Measurements from ENCODE around the gene EVI5L. TPM values are rescaled to one million over a fixed set of nuclear protein-coding genes. Genes with fewer than 3 reads are reported as not detected.

Gene EVI5L
- total and polyA plus RNA-seq, 2 of the 4 experiments (the other 2 are of a cell fraction), result 12.7 to 14.6 TPM

DNA sequence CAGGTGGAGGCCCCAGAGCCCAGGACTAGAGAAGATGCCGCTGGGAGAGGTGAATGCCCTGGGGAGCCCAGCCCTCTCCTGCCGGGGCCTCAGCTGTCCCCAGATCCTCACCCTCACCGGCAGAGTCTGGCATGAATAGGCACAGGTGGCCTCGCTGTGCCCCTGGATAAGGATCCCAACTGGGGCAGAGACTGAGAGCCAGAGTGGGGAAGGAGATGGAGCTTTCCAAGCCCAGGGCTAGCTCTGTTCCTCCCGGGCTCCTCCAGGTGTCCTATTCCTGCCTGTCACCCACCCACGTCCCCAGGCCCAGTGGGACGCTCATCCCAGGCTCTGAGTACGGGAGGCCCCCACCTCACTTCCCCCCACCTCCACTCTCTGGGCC is 27.7 kb downstream of the EVI5L start:
- no peak for DNase-seq

More for the DNA sequence above, 27.7 kb downstream of the EVI5L start:
- Histone ChIP-seq H4K8ac (ENCODE audit: low read depth in 2 of 2, low read length in 2 of 2) (no peak overlapping the region), H2AK5ac (ENCODE audit: low read depth, low read length) (no peak overlapping the region), H3K9me1 (ENCODE audit: insufficient read depth, low read length) (no peaks in the 10 kb centered on the region), H2BK20ac (ENCODE audit: low read depth, low read length) (no peak overlapping the region), H3K18ac (ENCODE audit: low read depth, low read length) (no peak overlapping the region), H4K5ac (ENCODE audit: low read depth, low read length) (no peak overlapping the region), H3K9me3 (ENCODE audit: control insufficient read depth, insufficient read depth, low read length) (no peaks in the 10 kb centered on the region), H3K79me1 (ENCODE audit: low read depth in 1 of 2, low read length in 2 of 2) (no peaks in the 10 kb centered on the region), H3K27ac (ENCODE audit: insufficient read depth, low read length) (no peak overlapping the region), H2BK15ac (ENCODE audit: low read depth, low read length) (no peak overlapping the region), H3K27me3 (ENCODE audit: control insufficient read depth, insufficient read depth, low read length) (no peaks in the 10 kb centered on the region), H3K4me1 (ENCODE audit: control insufficient read depth, insufficient read depth, low read length) (peaks cover 3% of the 10 kb centered on the region; the same call in 1 of the 2 replicates), H2AK9ac (replicated peaks; ENCODE audit: low read depth, low read length, poor library complexity) (no peak overlapping the region), H4K91ac (ENCODE audit: insufficient read depth, low read depth, low read length) (no peak overlapping the region), H4K20me1 (ENCODE audit: insufficient read depth, low read length) (peaks cover 4% of the 10 kb centered on the region; the same call in 1 of the 2 replicates), H3K36me3 (ENCODE audit: control insufficient read depth, insufficient read depth, low read length) (peaks cover 2% of the 10 kb centered on the region; the same call in 1 of the 2 replicates), H3K9ac (ENCODE audit: low read depth, low read length) (no peak overlapping the region), H3K4ac (ENCODE audit: low read depth, low read length) (no peak overlapping the region), H2BK120ac (ENCODE audit: low read depth, low read length) (no peak overlapping the region), H3K56ac (ENCODE audit: extremely low read depth, insufficient read depth, low read length) (no peak overlapping the region), H2AFZ (replicated peaks; ENCODE audit: low read length, poor library complexity) (no peak overlapping the region), H3K4me3 (ENCODE audit: insufficient read depth, low read depth, low read length) (no peak overlapping the region), H3K23ac (ENCODE audit: low read depth, low read length) (no peak overlapping the region), H2BK5ac (ENCODE audit: low read depth, low read length, poor library complexity, severe bottlenecking) (no peak overlapping the region), H3K4me2 (ENCODE audit: low read depth, low read length) (no peak overlapping the region), H3K14ac (replicated peaks; ENCODE audit: low read depth, low read length) (no peak overlapping the region)
- intact Hi-C loops (cut with micrococcal nuclease) (no loop called here), dilution Hi-C loops (cut with HindIII; ENCODE audit: low sequenced_read_pairs, unreplicated experiment) (no loop called here), in situ Hi-C loops (cut with MboI; ENCODE audit: low sequenced_read_pairs) (no loop called here)
- 54% methylated on average over 3 of the region's 8 CpGs; no CpG with 5 or more reads in 1 of the 2 experiments for WGBS, 2 experiments (ENCODE audit: extremely low coverage in 2 of 2, insufficient read length in 1 of 2)
- TF ChIP-seq BHLHE40 (IDR thresholded peaks at IDR 0.05; ENCODE audit: low read depth, low read length), result no peak
- no peak for TF ChIP-seq MAFK (IDR thresholded peaks at IDR 0.05; ENCODE audit: low read depth, low read length)
- no peak for TF ChIP-seq CHD1 (IDR thresholded peaks at IDR 0.05; ENCODE audit: low read depth, low read length)
- no peak for TF ChIP-seq RFX5 (IDR thresholded peaks at IDR 0.05; ENCODE audit: low read depth, low read length)
- no peak for TF ChIP-seq MAZ (IDR thresholded peaks at IDR 0.05; ENCODE audit: borderline replicate concordance, low read depth, low read length)
- no peak for ATAC-seq (ENCODE audit: low read depth)
- ChIA-PET CTCF (no interaction called here), POLR2A (ENCODE audit: unreplicated experiment) (no interaction called here)
- no TSS peak for BruUV-seq (replicated peaks)
